ENCODE data around the gene TLN1. TPM values are rescaled to one million over a fixed set of nuclear protein-coding genes. Genes with fewer than 3 reads are reported as not detected.

Gene TLN1
- total RNA-seq, 2 donors from 2014 or later: 167 to 315 TPM

GRCh38 chr9:35653611-35654010, 78.4 kb downstream of the TLN1 start:
- intact Hi-C loops (cut with DNase I): no loop called here
- TF ChIP-seq POLR2A (IDR thresholded peaks at IDR 0.05) (no peak), POLR2AphosphoS5 (IDR thresholded peaks at IDR 0.05) (no peak), CTCF (IDR thresholded peaks at IDR 0.05) (no peak)
- no peaks in the 10 kb centered on the region for H3K36me3 ChIP-seq
- DNase-seq (ENCODE audit: low spot score): no peak
- 89% methylated on average over 2 of the region's 2 CpGs for WGBS
- no peaks in the 10 kb centered on the region for H3K9me3 ChIP-seq
- no peaks in the 10 kb centered on the region for H3K27me3 ChIP-seq (replicated peaks; ENCODE audit: insufficient read depth)
- H3K27ac ChIP-seq: no peak overlapping the region
- no peak overlapping the region for H3K4me3 ChIP-seq
- no peaks in the 10 kb centered on the region for H3K4me1 ChIP-seq (replicated peaks)

GRCh38 chr9:35652829-35653209, 79.2 kb downstream of the TLN1 start:
- H3K4me3 ChIP-seq: no peak overlapping the region
- TF ChIP-seq CTCF (IDR thresholded peaks at IDR 0.05): no peak
- no peak for TF ChIP-seq POLR2A (IDR thresholded peaks at IDR 0.05)
- no peak for TF ChIP-seq POLR2AphosphoS5 (IDR thresholded peaks at IDR 0.05)
- no peaks in the 10 kb centered on the region for H3K27me3 ChIP-seq (replicated peaks; ENCODE audit: insufficient read depth)
- no peaks in the 10 kb centered on the region for H3K4me1 ChIP-seq (replicated peaks)
- 86% methylated on average over 8 of the region's 8 CpGs for WGBS
- DNase-seq (ENCODE audit: low spot score): no peak
- no peak overlapping the region for H3K27ac ChIP-seq
- intact Hi-C loops (cut with DNase I): no loop called here
- H3K36me3 ChIP-seq: no peaks in the 10 kb centered on the region
- no peaks in the 10 kb centered on the region for H3K9me3 ChIP-seq

GRCh38 chr9:35651956-35652828, 79.8 kb downstream of the TLN1 start:
- no peak for DNase-seq (ENCODE audit: low spot score)
- no peaks in the 10 kb centered on the region for H3K27me3 ChIP-seq (replicated peaks; ENCODE audit: insufficient read depth)
- 80% methylated on average over 7 of the region's 7 CpGs for WGBS
- H3K4me3 ChIP-seq: no peak overlapping the region
- TF ChIP-seq POLR2A (IDR thresholded peaks at IDR 0.05): no peak
- TF ChIP-seq POLR2AphosphoS5 (IDR thresholded peaks at IDR 0.05): no peak
- TF ChIP-seq CTCF (IDR thresholded peaks at IDR 0.05): no peak
- H3K27ac ChIP-seq: no peak overlapping the region
- intact Hi-C loops (cut with DNase I): no loop called here
- H3K36me3 ChIP-seq: no peaks in the 10 kb centered on the region
- H3K9me3 ChIP-seq: no peaks in the 10 kb centered on the region
- H3K4me1 ChIP-seq (replicated peaks): peaks cover 1% of the 10 kb centered on the region

- intact Hi-C loops (cut with DNase I): no loop called here
- H3K9me3 ChIP-seq: no peaks in the 10 kb centered on the region
- H3K4me3 ChIP-seq: no peak within 1 kb of the TSS
- H3K4me1 ChIP-seq (replicated peaks): peaks cover 4% of the 10 kb centered on the region
- no peak within 1 kb of the TSS for H3K27ac ChIP-seq
- TF ChIP-seq POLR2A (IDR thresholded peaks at IDR 0.05) (no peak), POLR2AphosphoS5 (IDR thresholded peaks at IDR 0.05) (no peak), CTCF (IDR thresholded peaks at IDR 0.05) (no peak)
- DNase-seq (ENCODE audit: low spot score): no peak
- 74% methylated on average over 22 of the region's 22 CpGs for WGBS
- no peaks in the 10 kb centered on the region for H3K27me3 ChIP-seq (replicated peaks; ENCODE audit: insufficient read depth)
- H3K36me3 ChIP-seq: no peaks in the 10 kb centered on the region
These were observed 81.4 kb downstream of the TLN1 start, which contains the start of gene SIT1 for GRCh38 chr9:35650341-35651158. Gene SIT1, minus strand, starts transcription at chr9:35650931. Its CDS starts 78 bp downstream, at chr9:35650853.

Measured in prostate gland (tissue), 2 donors.